ENCODE results near the gene TTLL5.

DNA sequence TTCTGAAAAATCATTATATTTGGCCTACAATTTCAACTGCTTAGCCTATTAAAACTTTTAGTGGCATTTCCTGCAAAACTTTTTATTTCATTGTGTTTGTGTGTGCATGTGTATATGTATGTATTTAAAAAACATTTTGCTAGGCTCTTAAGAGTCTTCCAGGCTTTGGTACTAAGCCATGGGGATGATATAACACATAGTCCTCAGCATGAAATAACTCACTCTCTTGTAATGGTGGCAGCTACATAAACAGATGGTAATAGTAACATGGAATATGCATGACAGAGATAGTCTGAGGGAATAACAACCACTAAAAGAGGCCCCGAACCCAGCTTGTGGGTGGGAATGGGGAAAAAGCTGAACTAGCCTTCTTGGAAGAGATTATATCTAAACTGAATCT is 141.4 kb downstream of the TTLL5 start:
- TF ChIP-seq EZH2 (IDR thresholded peaks at IDR 0.05; ENCODE audit: borderline replicate concordance, low read length), result no peak
- TF ChIP-seq, protein P1, sequence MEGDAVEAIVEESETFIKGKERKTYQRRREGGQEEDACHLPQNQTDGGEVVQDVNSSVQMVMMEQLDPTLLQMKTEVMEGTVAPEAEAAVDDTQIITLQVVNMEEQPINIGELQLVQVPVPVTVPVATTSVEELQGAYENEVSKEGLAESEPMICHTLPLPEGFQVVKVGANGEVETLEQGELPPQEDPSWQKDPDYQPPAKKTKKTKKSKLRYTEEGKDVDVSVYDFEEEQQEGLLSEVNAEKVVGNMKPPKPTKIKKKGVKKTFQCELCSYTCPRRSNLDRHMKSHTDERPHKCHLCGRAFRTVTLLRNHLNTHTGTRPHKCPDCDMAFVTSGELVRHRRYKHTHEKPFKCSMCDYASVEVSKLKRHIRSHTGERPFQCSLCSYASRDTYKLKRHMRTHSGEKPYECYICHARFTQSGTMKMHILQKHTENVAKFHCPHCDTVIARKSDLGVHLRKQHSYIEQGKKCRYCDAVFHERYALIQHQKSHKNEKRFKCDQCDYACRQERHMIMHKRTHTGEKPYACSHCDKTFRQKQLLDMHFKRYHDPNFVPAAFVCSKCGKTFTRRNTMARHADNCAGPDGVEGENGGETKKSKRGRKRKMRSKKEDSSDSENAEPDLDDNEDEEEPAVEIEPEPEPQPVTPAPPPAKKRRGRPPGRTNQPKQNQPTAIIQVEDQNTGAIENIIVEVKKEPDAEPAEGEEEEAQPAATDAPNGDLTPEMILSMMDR (conservative IDR thresholded peaks at IDR 0.05 in 1 of 2, IDR thresholded peaks at IDR 0.05 in 1 of 2; ENCODE audit: extremely low read depth in 1 of 2, insufficient read depth in 1 of 2, low read depth in 1 of 2, low read length in 2 of 2), result no peak
